ENCODE data around the gene TNFRSF14.

TNFRSF14 gene

GRCh38 chr1:2578758-2579118 is 22.6 kb downstream of the TNFRSF14 start:
- Histone ChIP-seq H3K79me2 (ENCODE audit: insufficient read depth, low read length) (no peaks in the 10 kb centered on the region), H3K4me2 (ENCODE audit: low read depth, low read length, poor library complexity, severe bottlenecking) (no peak overlapping the region), H3F3A (ENCODE audit: insufficient read depth) (no peaks in the 10 kb centered on the region), H3K9ac (ENCODE audit: low read length) (no peak overlapping the region), H3K36me3 (ENCODE audit: low read length) (no peaks in the 10 kb centered on the region), H3K27ac (ENCODE audit: low read depth, low read length) (no peak overlapping the region), H4K20me1 (ENCODE audit: low read depth, low read length) (no peaks in the 10 kb centered on the region), H3K9me3 (ENCODE audit: insufficient read depth, low read length) (no peaks in the 10 kb centered on the region), H2AFZ (ENCODE audit: low read depth, low read length, severe bottlenecking) (no peak overlapping the region), H3K4me3 (ENCODE audit: insufficient read depth, low read length, poor library complexity, severe bottlenecking) (no peak overlapping the region), H3K9me2 (replicated peaks; ENCODE audit: insufficient read depth, low read length) (no peaks in the 10 kb centered on the region), H3K27me3 (ENCODE audit: low read length) (no peaks in the 10 kb centered on the region)
- TF ChIP-seq CTCF (IDR thresholded peaks at IDR 0.05; ENCODE audit: insufficient read depth, low read length, poor library complexity, severe bottlenecking), result no peak
- no peak for TF ChIP-seq EZH2phosphoT487 (conservative IDR thresholded peaks at IDR 0.05; ENCODE audit: low read length)

- no peak for TF ChIP-seq CTCF (IDR thresholded peaks at IDR 0.05; ENCODE audit: insufficient read depth, low read length, poor library complexity, severe bottlenecking)
- TF ChIP-seq EZH2phosphoT487 (conservative IDR thresholded peaks at IDR 0.05; ENCODE audit: low read length), result no peak
- Histone ChIP-seq H3F3A (ENCODE audit: insufficient read depth) (0 out of 2 replicates have a peak, but pooled peaks cover 5% of the 10 kb centered on the region), H3K27me3 (ENCODE audit: low read length) (no peaks in the 10 kb centered on the region), H3K9me3 (ENCODE audit: insufficient read depth, low read length) (no peaks in the 10 kb centered on the region), H3K9ac (ENCODE audit: low read length) (no peak overlapping the region), H3K79me2 (ENCODE audit: insufficient read depth, low read length) (no peaks in the 10 kb centered on the region), H3K27ac (ENCODE audit: low read depth, low read length) (no peak overlapping the region), H3K4me2 (ENCODE audit: low read depth, low read length, poor library complexity, severe bottlenecking) (no peak overlapping the region), H4K20me1 (ENCODE audit: low read depth, low read length) (no peaks in the 10 kb centered on the region), H2AFZ (ENCODE audit: low read depth, low read length, severe bottlenecking) (no peak overlapping the region), H3K9me2 (replicated peaks; ENCODE audit: insufficient read depth, low read length) (no peaks in the 10 kb centered on the region), H3K4me3 (ENCODE audit: insufficient read depth, low read length, poor library complexity, severe bottlenecking) (no peak overlapping the region), H3K36me3 (ENCODE audit: low read length) (no peaks in the 10 kb centered on the region)
Measured at GRCh38 chr1:2580691-2581090, 24.5 kb downstream of the TNFRSF14 start.

- no peak overlapping the region for H3K27ac ChIP-seq (ENCODE audit: low read depth, low read length)
- H2AFZ ChIP-seq (ENCODE audit: low read depth, low read length, severe bottlenecking), result no peak overlapping the region
- no peaks in the 10 kb centered on the region for H4K20me1 ChIP-seq (ENCODE audit: low read depth, low read length)
- 0 out of 2 replicates have a peak, but pooled peaks cover 5% of the 10 kb centered on the region for H3F3A ChIP-seq (ENCODE audit: insufficient read depth)
- H3K9me3 ChIP-seq (ENCODE audit: insufficient read depth, low read length), result no peaks in the 10 kb centered on the region
- no peak overlapping the region for H3K4me2 ChIP-seq (ENCODE audit: low read depth, low read length, poor library complexity, severe bottlenecking)
- H3K27me3 ChIP-seq (ENCODE audit: low read length), result no peaks in the 10 kb centered on the region
- no peaks in the 10 kb centered on the region for H3K79me2 ChIP-seq (ENCODE audit: insufficient read depth, low read length)
- TF ChIP-seq CTCF (IDR thresholded peaks at IDR 0.05; ENCODE audit: insufficient read depth, low read length, poor library complexity, severe bottlenecking) (no peak), EZH2phosphoT487 (conservative IDR thresholded peaks at IDR 0.05; ENCODE audit: low read length) (no peak)
- no peaks in the 10 kb centered on the region for H3K36me3 ChIP-seq (ENCODE audit: low read length)
- no peaks in the 10 kb centered on the region for H3K9me2 ChIP-seq (replicated peaks; ENCODE audit: insufficient read depth, low read length)
- H3K9ac ChIP-seq (ENCODE audit: low read length), result no peak overlapping the region
- no peak overlapping the region for H3K4me3 ChIP-seq (ENCODE audit: insufficient read depth, low read length, poor library complexity, severe bottlenecking)
Measured at GRCh38 chr1:2582391-2582790, 26.2 kb downstream of the TNFRSF14 start.
